ENCODE results near the gene MAS1. TPM values are rescaled to one million over a fixed set of nuclear protein-coding genes. Genes with fewer than 3 reads are reported as not detected.

The MAS1 gene
- polyA plus RNA-seq, 1 experiment, result not detected

- no peak for TF ChIP-seq CTCF (IDR thresholded peaks at IDR 0.05; ENCODE audit: insufficient read depth, low read depth, low read length)
- no peak overlapping the region for H3K4me3 ChIP-seq (ENCODE audit: low read depth, low read length)
- H3K27me3 ChIP-seq (ENCODE audit: control insufficient read depth, insufficient read depth, low read length), result peaks cover 2% of the 10 kb centered on the region
- DNase-seq (ENCODE audit: low read depth), result no peak
- CTCF ChIA-PET, result no interaction called here
- H3K36me3 ChIP-seq (ENCODE audit: control insufficient read depth, insufficient read depth, low read length), result no peaks in the 10 kb centered on the region
- POLR2A ChIA-PET, result no interaction called here
Observed at GRCh38 chr6:159879856-159880255, 10.9 kb upstream of the MAS1 start.

DNA sequence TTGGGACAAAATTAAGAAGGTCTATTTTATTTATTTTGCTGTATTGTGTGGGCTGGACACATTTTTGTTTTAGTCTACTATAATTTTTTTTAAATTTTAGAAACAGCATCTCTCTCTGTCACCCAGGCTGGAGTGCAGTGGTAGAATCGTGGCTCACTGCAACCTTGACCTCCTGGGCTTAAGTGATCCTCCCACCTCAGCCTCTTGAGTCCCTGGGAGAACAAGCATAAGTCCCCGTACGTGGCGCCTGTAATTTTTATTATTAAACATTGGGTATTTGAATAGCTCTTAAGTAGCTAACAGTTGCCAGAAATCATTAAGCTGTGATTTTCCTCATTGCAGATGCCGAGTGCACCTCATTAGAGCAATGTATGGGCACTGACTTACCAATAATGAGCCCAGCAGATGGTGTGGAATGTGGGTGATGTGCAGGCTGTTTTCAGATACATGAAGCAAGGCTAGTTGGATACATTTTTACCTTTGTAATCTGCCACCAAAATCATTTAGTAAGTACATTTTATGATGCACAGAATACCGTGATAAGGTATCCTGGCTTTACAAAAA is 10.3 kb upstream of the MAS1 start:
- no peak for TF ChIP-seq CTCF (IDR thresholded peaks at IDR 0.05; ENCODE audit: insufficient read depth, low read depth, low read length)
- Histone ChIP-seq H3K4me3 (ENCODE audit: low read depth, low read length) (no peak overlapping the region), H3K27me3 (ENCODE audit: control insufficient read depth, insufficient read depth, low read length) (peaks cover 2% of the 10 kb centered on the region), H3K36me3 (ENCODE audit: control insufficient read depth, insufficient read depth, low read length) (no peaks in the 10 kb centered on the region)
- ChIA-PET CTCF (no interaction called here), POLR2A (no interaction called here)
- no peak for DNase-seq (ENCODE audit: low read depth)

- no peak for TF ChIP-seq CTCF (IDR thresholded peaks at IDR 0.05; ENCODE audit: insufficient read depth, low read depth, low read length)
- ChIA-PET POLR2A (no interaction called here), CTCF (interaction anchor here (0.7 kb wide), 1 partner anchor 15 kb away, joined by 4 read pairs; no protein-coding TSS in a partner anchor)
- H3K4me3 ChIP-seq (ENCODE audit: low read depth, low read length), result no peak overlapping the region
- no peaks in the 10 kb centered on the region for H3K36me3 ChIP-seq (ENCODE audit: control insufficient read depth, insufficient read depth, low read length)
- H3K27me3 ChIP-seq (ENCODE audit: control insufficient read depth, insufficient read depth, low read length), result peaks cover 17% of the 10 kb centered on the region
- DNase-seq (ENCODE audit: low read depth), result no peak
Observed at GRCh38 chr6:159884720-159885119, 6.1 kb upstream of the MAS1 start.

DNA sequence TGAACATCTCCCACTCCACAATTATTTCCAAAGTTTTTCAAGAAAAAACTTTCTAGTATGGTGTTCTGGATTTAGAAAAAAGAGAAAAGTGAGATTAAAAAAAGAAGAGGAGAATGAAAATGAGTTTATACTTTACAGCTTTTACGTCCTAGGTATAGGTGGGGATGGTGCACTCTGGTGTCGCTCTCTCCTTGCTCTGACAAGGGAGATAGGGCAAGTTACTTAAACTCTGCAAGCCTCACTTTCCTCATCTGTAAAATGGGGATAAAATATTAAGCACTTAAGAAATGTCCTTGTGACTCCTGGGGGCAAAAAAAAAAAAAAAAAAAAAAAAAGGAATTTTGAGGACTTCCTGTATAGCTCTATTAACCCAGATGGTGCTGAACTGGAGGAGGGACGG is 4.5 kb upstream of the MAS1 start:
- ChIA-PET CTCF (interaction anchor here (0.6 to 1.0 kb wide), 2 partner anchors 184 to 648 kb away, joined by 3 to 6 read pairs; no protein-coding TSS in a partner anchor), POLR2A (no interaction called here)
- no peak for DNase-seq (ENCODE audit: low read depth)
- Histone ChIP-seq H3K36me3 (ENCODE audit: control insufficient read depth, insufficient read depth, low read length) (no peaks in the 10 kb centered on the region), H3K4me3 (ENCODE audit: low read depth, low read length) (no peak overlapping the region), H3K27me3 (ENCODE audit: control insufficient read depth, insufficient read depth, low read length) (peaks cover 28% of the 10 kb centered on the region)
- no peak for TF ChIP-seq CTCF (IDR thresholded peaks at IDR 0.05; ENCODE audit: insufficient read depth, low read depth, low read length)

GRCh38 chr6:159887146-159887545 is 3.6 kb upstream of the MAS1 start:
- ChIA-PET POLR2A (no interaction called here), CTCF (no interaction called here)
- H3K27me3 ChIP-seq (ENCODE audit: control insufficient read depth, insufficient read depth, low read length), result peaks cover 34% of the 10 kb centered on the region
- TF ChIP-seq CTCF (IDR thresholded peaks at IDR 0.05; ENCODE audit: insufficient read depth, low read depth, low read length), result no peak
- no peaks in the 10 kb centered on the region for H3K36me3 ChIP-seq (ENCODE audit: control insufficient read depth, insufficient read depth, low read length)
- no peak overlapping the region for H3K4me3 ChIP-seq (ENCODE audit: low read depth, low read length)
- no peak for DNase-seq (ENCODE audit: low read depth)
